Adrenal gland (tissue), 5 donors: ENCODE measurements around the gene RPUSD4.

Experiments used
- POLR2A ChIP-seq, 2 donors: fragments of 450-650 bp; IDR thresholded peaks; one replicate each; pipeline ENCODE4 v1.6.1; 2017; ENCODE audit warnings: antibody characterized with exemption in 2 of 2, mild to moderate bottlenecking in 2 of 2, moderate library complexity in 1 of 2
- TF ChIP-seq, protein P1 (sequence below), 6 experiments: fragments of 450-650 bp in 4 of 6; fragments of 200-600 bp in 2 of 6; sonication (generic) in 1 of 6; IDR thresholded peaks; 1 replicate in 5 of 6; 2 replicates in 1 of 6; pipeline versions ENCODE4 v1.5.1 to v1.8.0; 2016 to 2021; ENCODE audit warnings: antibody characterized with exemption in 6 of 6, mild to moderate bottlenecking in 2 of 6, moderate library complexity in 1 of 6
- donor health status: DM: no; HTN: no; CAD: no.

DNA sequence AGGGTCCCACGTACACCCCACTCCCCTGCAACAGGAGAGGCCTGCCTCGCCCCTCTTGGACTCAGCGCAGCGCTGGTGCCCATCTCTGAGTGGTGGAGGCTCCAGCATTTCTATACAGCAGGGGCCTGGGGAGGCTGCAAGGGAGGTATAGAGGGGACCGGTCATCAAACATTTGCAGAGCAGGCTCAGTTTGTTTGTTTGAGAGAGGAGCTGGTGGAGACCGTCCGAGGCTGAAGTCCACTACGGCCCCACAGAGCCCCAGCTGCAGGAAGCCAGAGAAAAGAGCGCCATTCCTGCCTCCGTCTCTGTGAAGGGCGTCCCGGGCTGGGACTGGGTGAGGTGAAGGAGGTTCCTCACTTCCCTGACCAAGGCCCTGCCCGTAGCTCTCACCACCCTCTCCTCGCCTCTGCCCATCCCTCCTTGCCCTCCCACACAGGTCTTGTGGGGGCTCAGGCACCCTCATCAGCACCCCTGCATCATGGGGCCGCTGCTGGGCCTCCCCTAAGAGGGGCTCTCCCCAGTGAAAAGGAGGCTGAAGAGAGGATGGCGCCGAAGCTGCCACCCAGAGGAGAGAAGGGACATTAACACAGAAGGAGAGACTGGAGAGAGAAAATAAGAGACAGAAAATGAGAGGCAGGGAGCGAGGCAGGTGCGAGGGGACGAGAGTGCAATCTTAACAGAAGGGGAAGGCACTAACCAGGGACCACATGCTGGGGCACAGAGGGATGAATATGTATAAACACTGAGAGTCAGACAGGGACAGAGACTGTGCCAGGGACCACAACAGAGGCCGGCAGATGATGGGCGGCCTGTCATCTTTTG lies 24.5 kb downstream of the RPUSD4 start:
- TF ChIP-seq, protein P1, sequence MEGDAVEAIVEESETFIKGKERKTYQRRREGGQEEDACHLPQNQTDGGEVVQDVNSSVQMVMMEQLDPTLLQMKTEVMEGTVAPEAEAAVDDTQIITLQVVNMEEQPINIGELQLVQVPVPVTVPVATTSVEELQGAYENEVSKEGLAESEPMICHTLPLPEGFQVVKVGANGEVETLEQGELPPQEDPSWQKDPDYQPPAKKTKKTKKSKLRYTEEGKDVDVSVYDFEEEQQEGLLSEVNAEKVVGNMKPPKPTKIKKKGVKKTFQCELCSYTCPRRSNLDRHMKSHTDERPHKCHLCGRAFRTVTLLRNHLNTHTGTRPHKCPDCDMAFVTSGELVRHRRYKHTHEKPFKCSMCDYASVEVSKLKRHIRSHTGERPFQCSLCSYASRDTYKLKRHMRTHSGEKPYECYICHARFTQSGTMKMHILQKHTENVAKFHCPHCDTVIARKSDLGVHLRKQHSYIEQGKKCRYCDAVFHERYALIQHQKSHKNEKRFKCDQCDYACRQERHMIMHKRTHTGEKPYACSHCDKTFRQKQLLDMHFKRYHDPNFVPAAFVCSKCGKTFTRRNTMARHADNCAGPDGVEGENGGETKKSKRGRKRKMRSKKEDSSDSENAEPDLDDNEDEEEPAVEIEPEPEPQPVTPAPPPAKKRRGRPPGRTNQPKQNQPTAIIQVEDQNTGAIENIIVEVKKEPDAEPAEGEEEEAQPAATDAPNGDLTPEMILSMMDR (IDR thresholded peaks at IDR 0.05) = no peak
- TF ChIP-seq POLR2A (IDR thresholded peaks at IDR 0.05) = no peak
